GM12878 (cell line): Measurements from ENCODE around the gene MCM8. TPM values are rescaled to one million over a fixed set of nuclear protein-coding genes. Genes with fewer than 3 reads are reported as not detected.

Experiments used
- ATAC-seq: fragments of 200-7000 bp; cut with Tn5 transposase; 3 replicates; pipeline ENCODE4 v1.9.1; 2020; ENCODE audit warnings: mild to moderate bottlenecking, moderate library complexity
- BruUV-seq: library from RNA; stranded (reverse); fragments of 400-500 nt; replicated peaks from 2 replicates; lab custom pipeline; 2021; lab: Mats Ljungman, UMichigan
- CTCF ChIA-PET: fragments of 300-600 bp; sonication (Branson Sonifier 250); formaldehyde crosslinking; extraction: SDS; loops from one replicate; lab custom pipeline; 2021; ENCODE audit warnings: inconsistent platforms; lab: Yijun Ruan, JAX
- POLR2A ChIA-PET: fragments of 350-600 bp; formaldehyde crosslinking; extraction: SDS; loops from one replicate; lab custom pipeline; 2021; ENCODE audit warnings: inconsistent platforms; lab: Charles Lee
- RAD21 ChIA-PET: fragments of 300-600 bp; sonication (Branson Sonifier 250); formaldehyde crosslinking; loops from one replicate; lab custom pipeline; 2023; ENCODE audit warnings: antibody characterized with exemption; ENCODE audit not compliant: unreplicated experiment; lab: Charles Lee
- SMC1A ChIA-PET: fragments of 300-600 bp; sonication (Branson Sonifier 250); formaldehyde crosslinking; loops from one replicate; lab custom pipeline; 2023; ENCODE audit not compliant: unreplicated experiment, uncharacterized antibody; lab: Charles Lee
- DNase-seq: peaks from one replicate; pipeline ENCODE4 v3.0.0-alpha.2; 2011; ENCODE audit warnings: low read depth, low spot score
- FAIRE-seq: peaks from 3 replicates; lab custom pipeline; 2011; peaks lifted over from hg19 to GRCh38; lab: Jason Lieb, UNC
- H2AFZ ChIP-seq: 2 replicates; pipeline ENCODE4 v1.6.0; 2011; ENCODE audit warnings: low read depth, low read length, control low read depth; ENCODE audit not compliant: control insufficient read depth
- H3K27ac ChIP-seq: 2 replicates; pipeline ENCODE4 v1.5.1; 2011; ENCODE audit warnings: control low read depth; ENCODE audit not compliant: control insufficient read depth, insufficient read depth
- H3K27me3 ChIP-seq, 2 experiments: replicated peaks in 1 of 2; 2 replicates each; pipeline versions ENCODE4 v1.6.0 to v1.6.1; 2011; ENCODE audit warnings: low read length in 1 of 2; ENCODE audit not compliant: control insufficient read depth in 2 of 2, insufficient read depth in 2 of 2
- H3K36me3 ChIP-seq, 2 experiments: 2 replicates each; pipeline ENCODE4 v1.5.1; 2011; ENCODE audit warnings: low read length in 1 of 2; ENCODE audit not compliant: control insufficient read depth in 2 of 2, insufficient read depth in 2 of 2
- H3K4me1 ChIP-seq: 2 replicates; pipeline ENCODE4 v1.6.1; 2011; ENCODE audit warnings: mild to moderate bottlenecking, low read length, moderate library complexity, mixed read lengths; ENCODE audit not compliant: control insufficient read depth, insufficient read depth
- H3K4me2 ChIP-seq: 2 replicates; pipeline ENCODE4 v1.6.0; 2011; ENCODE audit warnings: control low read depth; ENCODE audit not compliant: control insufficient read depth, insufficient read depth
- H3K4me3 ChIP-seq: fragments of 200-600 bp; sonication (generic); 2 replicates; pipeline ENCODE4 v1.5.1; 2016
- H3K79me2 ChIP-seq: 2 replicates; pipeline ENCODE4 v1.6.0; 2011; ENCODE audit warnings: low read length; ENCODE audit not compliant: control insufficient read depth, insufficient read depth
- H3K9ac ChIP-seq: 2 replicates; pipeline ENCODE4 v1.8.0; 2011; ENCODE audit warnings: low read length, control low read depth, mixed read lengths; ENCODE audit not compliant: control insufficient read depth, insufficient read depth
- H3K9me3 ChIP-seq: replicated peaks from 3 replicates; pipeline ENCODE4 v1.5.1; 2011; ENCODE audit warnings: mild to moderate bottlenecking, low read length; ENCODE audit not compliant: control insufficient read depth, insufficient read depth
- H4K20me1 ChIP-seq: 2 replicates; pipeline ENCODE4 v1.6.0; 2011; ENCODE audit not compliant: control insufficient read depth, insufficient read depth
- ATF2 ChIP-seq: IDR thresholded peaks from 2 replicates; pipeline ENCODE4 v1.6.1; 2012; ENCODE audit warnings: low read length, inconsistent platforms
- CHD4 ChIP-seq: fragments of 200-600 bp; sonication (generic); IDR thresholded peaks from 2 replicates; pipeline ENCODE4 v1.6.1; 2016; ENCODE audit warnings: mild to moderate bottlenecking
- ELK1 ChIP-seq: IDR thresholded peaks from 2 replicates; pipeline ENCODE4 v1.6.1; 2012; ENCODE audit warnings: low read depth, low read length, improper control_type of control experiment
- HDAC6 ChIP-seq: fragments of 200-600 bp; sonication (generic); IDR thresholded peaks from one replicate; pipeline ENCODE4 v1.8.0; 2017; ENCODE audit warnings: antibody characterized with exemption; ENCODE audit not compliant: unreplicated experiment
- IRF4 ChIP-seq: IDR thresholded peaks from 2 replicates; pipeline ENCODE4 v1.6.1; 2011; ENCODE audit warnings: low read depth, low read length
- MEF2A ChIP-seq: IDR thresholded peaks from 2 replicates; pipeline ENCODE4 v1.6.1; 2011; ENCODE audit warnings: low read depth, mild to moderate bottlenecking, low read length, moderate library complexity; ENCODE audit not compliant: insufficient read depth
- MYB ChIP-seq: fragments of 150-350 bp; IDR thresholded peaks from 2 replicates; pipeline ENCODE4 v1.6.1; 2014; ENCODE audit warnings: mild to moderate bottlenecking, low read depth, low read length, borderline replicate concordance
- MYC ChIP-seq: IDR thresholded peaks from 2 replicates; pipeline ENCODE4 v1.6.1; 2011; ENCODE audit warnings: mild to moderate bottlenecking, low read length, moderate library complexity, inconsistent platforms; ENCODE audit not compliant: insufficient read depth, insufficient replicate concordance, insufficient read length, severe bottlenecking
- POLR2AphosphoS5 ChIP-seq: IDR thresholded peaks from 2 replicates; pipeline ENCODE4 v1.6.1; 2011; ENCODE audit warnings: mild to moderate bottlenecking, low read length, inconsistent platforms
- WGBS: methylation state at CpG from one replicate; pipeline ENCODE4 v1.1.6; 2016; ENCODE audit warnings: low lambda C conversion rate; ENCODE audit not compliant: insufficient replicate concordance, insufficient coverage; ENCODE audit errors: missing lambda C conversion rate; 5-methylcytosine and 5-hydroxymethylcytosine counted together
- in situ Hi-C: fragments of 300-500 bp; cut with MboI; formaldehyde crosslinking; loops from 9 replicates; pipeline ENCODE4 v1.14.3; 2018; ENCODE audit warnings: mixed read lengths
- intact Hi-C: fragments of 100-400 bp; cut with micrococcal nuclease; formaldehyde crosslinking; loops from one replicate; pipeline ENCODE4 v1.14.2; 2022; ENCODE audit not compliant: unreplicated experiment
- polyA plus RNA-seq, 11 experiments: library from polyadenylated mRNA; depleted of rRNA in 4 of 11; unstranded in 6 of 11; stranded (reverse) in 5 of 11; fragments of >200 nt; fragmentation: Nextera tagmentation in 4 of 11; fragmentation: Illumina TruSeq in 1 of 11; extraction: Ambion mirVana in 4 of 11; extraction: Trizol in 1 of 11; gene quantifications; 1 replicate in 1 of 11; 2 replicates in 10 of 11; pipeline versions ENCODE4 v1.2.1 to v1.2.3, GENCODE V29; 2011 to 2016; ENCODE audit warnings: inconsistent platforms in 2 of 11, missing spikeins in 2 of 11, low read depth in 1 of 11
- total RNA-seq, 4 experiments: library from RNA; depleted of rRNA in 3 of 4; stranded (reverse); fragments of >200 nt in 3 of 4; fragmentation: Illumina TruSeq in 1 of 4; extraction: Trizol in 1 of 4; gene quantifications; 2 replicates each; pipeline versions ENCODE4 v1.2.1 to v1.2.3, GENCODE V29; 2013 to 2021

MCM8 gene
- total and polyA plus RNA-seq, 10 of the 15 experiments (the other 5 are each of a cell fraction or from before 2014, with no cell fraction given), result 3.2 to 28.2 (median 16.0) TPM

- TF ChIP-seq MYC (no peak), IRF4 (no peak), ATF2 (no peak)
Measured at GRCh38 chr20:6038256-6038655, 87.8 kb downstream of the MCM8 start (continued).

GRCh38 chr20:6039766-6040165 lies 89.3 kb downstream of the MCM8 start:
- CTCF ChIA-PET, result interaction anchor here (0.6 kb wide), 2 partner anchors 31 to 197 kb away, joined by 3 read pairs; no protein-coding TSS in a partner anchor
- in situ Hi-C loops, result no loop called here
- H3K27me3 ChIP-seq, result no peaks in the 10 kb centered on the region

More at GRCh38 chr20:6039766-6040165, 89.3 kb downstream of the MCM8 start:
- no peak overlapping the region for H3K4me2 ChIP-seq
- ChIA-PET POLR2A (interaction anchor here (0.6 kb wide), 1 partner anchor 166 kb away, joined by 4 read pairs; no protein-coding TSS in a partner anchor), SMC1A (no interaction called here), RAD21 (no interaction called here)
- no peak overlapping the region for H3K9ac ChIP-seq
- intact Hi-C loops, result no loop called here
- H3K4me1 ChIP-seq, result no peaks in the 10 kb centered on the region
- BruUV-seq, result no TSS peak
- no peak for DNase-seq
- H4K20me1 ChIP-seq, result no peaks in the 10 kb centered on the region
- H2AFZ ChIP-seq, result no peak overlapping the region
- no peak for FAIRE-seq
- H3K79me2 ChIP-seq, result no peaks in the 10 kb centered on the region
- no peak for TF ChIP-seq HDAC6
- TF ChIP-seq POLR2AphosphoS5, result no peak
- TF ChIP-seq MEF2A, result no peak
- no peak for TF ChIP-seq CHD4
- TF ChIP-seq ELK1, result no peak
- no peak for TF ChIP-seq MYB
- TF ChIP-seq, all 136 proteins: peak for 0
- H3K9me3 ChIP-seq, result no peaks in the 10 kb centered on the region
- H3K27ac ChIP-seq, result no peak overlapping the region
- WGBS, result 99% methylated on average over 5 of the region's 5 CpGs
- H3K4me3 ChIP-seq, result no peak overlapping the region
- H3K36me3 ChIP-seq, result peaks cover 11 to 22% of the 10 kb centered on the region in 2 experiments
- ATAC-seq, result no peak
